IgD-negative memory B cell (primary cell): ENCODE results near the gene COL25A1. TPM values are rescaled to one million over a fixed set of nuclear protein-coding genes. Genes with fewer than 3 reads are reported as not detected.
"Not testable (repeated sequence)": the region's sequence is repeated elsewhere in the genome, so short reads cannot be mapped to it uniquely, and the experiment has no call there.

Experiments used
- H3K27ac Mint-ChIP-seq, 3 donors: one replicate each; pipeline ENCODE4 v1.8.0; 2020 to 2022; ENCODE audit warnings: mild to moderate bottlenecking in 3 of 3, mixed read lengths in 3 of 3, moderate library complexity in 1 of 3
- H3K27me3 Mint-ChIP-seq: one replicate; pipeline ENCODE4 v1.8.0; 2021; ENCODE audit warnings: mixed read lengths
- H3K36me3 Mint-ChIP-seq: one replicate; pipeline ENCODE4 v1.8.0; 2020; ENCODE audit warnings: mild to moderate bottlenecking, mixed read lengths
- H3K4me1 Mint-ChIP-seq, 3 donors: one replicate each; pipeline ENCODE4 v1.8.0; 2020 to 2022; ENCODE audit warnings: mixed read lengths in 3 of 3, mild to moderate bottlenecking in 1 of 3
- H3K4me3 Mint-ChIP-seq, 4 donors: one replicate each; pipeline ENCODE4 v1.8.0; 2020 to 2022; ENCODE audit warnings: mild to moderate bottlenecking in 4 of 4, mixed read lengths in 4 of 4, moderate library complexity in 3 of 4
- H3K9me3 Mint-ChIP-seq, 3 donors: one replicate each; pipeline ENCODE4 v1.8.0; 2020 to 2021; ENCODE audit warnings: mixed read lengths in 3 of 3, mild to moderate bottlenecking in 1 of 3
- polyA plus RNA-seq: library from polyadenylated mRNA; unstranded; fragments of 300-500 nt; fragmentation: Illumina TruSeq; gene quantifications from one replicate; pipeline ENCODE4 v1.2.3, GENCODE V29; 2021

COL25A1 gene
- polyA plus RNA-seq, 1 donor from 2014 or later, result not detected

GRCh38 chr4:108869970-108870369 is 432.5 kb downstream of the COL25A1 start:
- not testable (repeated sequence) for H3K4me1 Mint-ChIP-seq, H3K27ac Mint-ChIP-seq, H3K4me3 Mint-ChIP-seq, H3K27me3 Mint-ChIP-seq, H3K36me3 Mint-ChIP-seq, H3K9me3 Mint-ChIP-seq

GRCh38 chr4:108868606-108869227 is 433.7 kb downstream of the COL25A1 start:
- H3K27ac Mint-ChIP-seq, result no peak overlapping the region
- no peaks in the 10 kb centered on the region for H3K4me1 Mint-ChIP-seq
- H3K36me3 Mint-ChIP-seq, result peaks cover 2% of the 10 kb centered on the region
- H3K4me3 Mint-ChIP-seq, result peak overlapping the region in 1 of 4 donors; percentile 44
- peaks cover 0 to 2% (median 0%) of the 10 kb centered on the region in 3 donors for H3K9me3 Mint-ChIP-seq
- H3K27me3 Mint-ChIP-seq, result peaks cover 2% of the 10 kb centered on the region

- no peaks in the 10 kb centered on the region for H3K4me1 Mint-ChIP-seq
- H3K9me3 Mint-ChIP-seq, result peaks cover 0 to 2% (median 0%) of the 10 kb centered on the region in 3 donors
- no peak overlapping the region for H3K4me3 Mint-ChIP-seq
- peaks cover 2% of the 10 kb centered on the region for H3K36me3 Mint-ChIP-seq
- H3K27me3 Mint-ChIP-seq, result peaks cover 2% of the 10 kb centered on the region
- H3K27ac Mint-ChIP-seq, result no peak overlapping the region
These were observed 435.0 kb downstream of the COL25A1 start for GRCh38 chr4:108867476-108867875.

- H3K9me3 Mint-ChIP-seq, result peaks cover 0 to 2% (median 2%) of the 10 kb centered on the region in 3 donors
- no peaks in the 10 kb centered on the region for H3K4me1 Mint-ChIP-seq
- no peak overlapping the region for H3K27ac Mint-ChIP-seq
- peaks cover 4% of the 10 kb centered on the region for H3K27me3 Mint-ChIP-seq
- peaks cover 2% of the 10 kb centered on the region for H3K36me3 Mint-ChIP-seq
- no peak overlapping the region for H3K4me3 Mint-ChIP-seq
These were observed 441.1 kb downstream of the COL25A1 start for GRCh38 chr4:108861334-108861733.

GRCh38 chr4:108854786-108855185 is 447.7 kb downstream of the COL25A1 start:
- H3K27ac Mint-ChIP-seq, result no peak overlapping the region
- peaks cover 0 to 2% (median 0%) of the 10 kb centered on the region in 3 donors for H3K9me3 Mint-ChIP-seq
- no peak overlapping the region for H3K4me3 Mint-ChIP-seq
- H3K36me3 Mint-ChIP-seq, result peaks cover 2% of the 10 kb centered on the region
- H3K4me1 Mint-ChIP-seq, result peaks cover 5 to 9% (median 7%) of the 10 kb centered on the region in 3 donors
- H3K27me3 Mint-ChIP-seq, result peaks cover 12% of the 10 kb centered on the region

GRCh38 chr4:108852691-108853090 is 449.8 kb downstream of the COL25A1 start:
- Mint-ChIP-seq H3K27me3 (peaks cover 17% of the 10 kb centered on the region), H3K9me3 (no peaks in the 10 kb centered on the region), H3K4me3 (no peak overlapping the region), H3K36me3 (peaks cover 2% of the 10 kb centered on the region), H3K4me1 (peaks cover 7 to 11% (median 7%) of the 10 kb centered on the region in 3 donors), H3K27ac (peak overlapping the region in 1 of 3 donors; percentile 53)

- H3K27ac Mint-ChIP-seq, result no peak overlapping the region
- H3K4me3 Mint-ChIP-seq, result no peak overlapping the region
- H3K27me3 Mint-ChIP-seq, result peaks cover 17% of the 10 kb centered on the region
- no peaks in the 10 kb centered on the region for H3K9me3 Mint-ChIP-seq
- H3K4me1 Mint-ChIP-seq, result peaks cover 7 to 11% (median 7%) of the 10 kb centered on the region in 3 donors
- H3K36me3 Mint-ChIP-seq, result peaks cover 2% of the 10 kb centered on the region
These were observed 451.1 kb downstream of the COL25A1 start for GRCh38 chr4:108851366-108851765.

GRCh38 chr4:108850219-108850649 is 452.2 kb downstream of the COL25A1 start:
- H3K9me3 Mint-ChIP-seq, result no peaks in the 10 kb centered on the region
- no peak overlapping the region for H3K27ac Mint-ChIP-seq
- peaks cover 17% of the 10 kb centered on the region for H3K27me3 Mint-ChIP-seq
- peak overlapping the region in 2 of 4 donors; percentile 11 to 49 for H3K4me3 Mint-ChIP-seq
- peaks cover 2% of the 10 kb centered on the region for H3K36me3 Mint-ChIP-seq
- peaks cover 7 to 11% (median 7%) of the 10 kb centered on the region in 3 donors for H3K4me1 Mint-ChIP-seq

- peaks cover 2% of the 10 kb centered on the region for H3K36me3 Mint-ChIP-seq
- peaks cover 7 to 11% (median 7%) of the 10 kb centered on the region in 3 donors for H3K4me1 Mint-ChIP-seq
- H3K4me3 Mint-ChIP-seq, result no peak overlapping the region
- H3K27me3 Mint-ChIP-seq, result peaks cover 15% of the 10 kb centered on the region
- H3K9me3 Mint-ChIP-seq, result no peaks in the 10 kb centered on the region
- no peak overlapping the region for H3K27ac Mint-ChIP-seq
These were observed 452.8 kb downstream of the COL25A1 start for GRCh38 chr4:108849611-108850168.

GRCh38 chr4:108846568-108846967 is 455.9 kb downstream of the COL25A1 start:
- Mint-ChIP-seq H3K4me1 (peaks cover 7 to 11% (median 7%) of the 10 kb centered on the region in 3 donors), H3K36me3 (peaks cover 2% of the 10 kb centered on the region), H3K9me3 (no peaks in the 10 kb centered on the region), H3K27me3 (peaks cover 8% of the 10 kb centered on the region), H3K27ac (no peak overlapping the region), H3K4me3 (no peak overlapping the region)

GRCh38 chr4:108840426-108840975 is 462.0 kb downstream of the COL25A1 start:
- no peaks in the 10 kb centered on the region for H3K9me3 Mint-ChIP-seq

GRCh38 chr4:108839333-108839732 is 463.1 kb downstream of the COL25A1 start:
- no peaks in the 10 kb centered on the region for H3K27me3 Mint-ChIP-seq
- H3K4me3 Mint-ChIP-seq, result no peak overlapping the region
- H3K36me3 Mint-ChIP-seq, result no peaks in the 10 kb centered on the region
- H3K27ac Mint-ChIP-seq, result no peak overlapping the region
- H3K9me3 Mint-ChIP-seq, result no peaks in the 10 kb centered on the region
- no peaks in the 10 kb centered on the region for H3K4me1 Mint-ChIP-seq

More at GRCh38 chr4:108840426-108840975, 462.0 kb downstream of the COL25A1 start:
- H3K4me1 Mint-ChIP-seq, result no peaks in the 10 kb centered on the region
- H3K27me3 Mint-ChIP-seq, result no peaks in the 10 kb centered on the region
- H3K36me3 Mint-ChIP-seq, result no peaks in the 10 kb centered on the region
- H3K27ac Mint-ChIP-seq, result no peak overlapping the region
- no peak overlapping the region for H3K4me3 Mint-ChIP-seq

- Mint-ChIP-seq H3K36me3 (no peaks in the 10 kb centered on the region), H3K27me3 (no peaks in the 10 kb centered on the region), H3K4me3 (no peak overlapping the region), H3K4me1 (no peaks in the 10 kb centered on the region), H3K9me3 (no peaks in the 10 kb centered on the region), H3K27ac (no peak overlapping the region)
These were observed 464.0 kb downstream of the COL25A1 start for GRCh38 chr4:108838451-108838850.

GRCh38 chr4:108834835-108835384 is 467.5 kb downstream of the COL25A1 start:
- H3K27me3 Mint-ChIP-seq, result peaks cover 2% of the 10 kb centered on the region
- no peaks in the 10 kb centered on the region for H3K36me3 Mint-ChIP-seq
- H3K4me3 Mint-ChIP-seq, result no peak overlapping the region
- no peaks in the 10 kb centered on the region for H3K4me1 Mint-ChIP-seq
- H3K9me3 Mint-ChIP-seq, result no peaks in the 10 kb centered on the region
- H3K27ac Mint-ChIP-seq, result no peak overlapping the region

- no peak overlapping the region for H3K4me3 Mint-ChIP-seq
- peaks cover 2% of the 10 kb centered on the region for H3K27me3 Mint-ChIP-seq
- no peaks in the 10 kb centered on the region for H3K4me1 Mint-ChIP-seq
- H3K9me3 Mint-ChIP-seq, result no peaks in the 10 kb centered on the region
- no peak overlapping the region for H3K27ac Mint-ChIP-seq
- H3K36me3 Mint-ChIP-seq, result no peaks in the 10 kb centered on the region
These were observed 468.2 kb downstream of the COL25A1 start for GRCh38 chr4:108834166-108834834.
